NCI-H1436 treated with DMSO at 0.1 percent for 48 hours (cell line): ENCODE data around the gene GPAT2.
"Not testable (repeated sequence)": the region's sequence is repeated elsewhere in the genome, so short reads cannot be mapped to it uniquely, and the experiment has no call there.

Source experiments
- DNase-seq: peaks from one replicate; lab custom pipeline; 2025; lab: John Stamatoyannopoulos, UW

Gene GPAT2

DNA sequence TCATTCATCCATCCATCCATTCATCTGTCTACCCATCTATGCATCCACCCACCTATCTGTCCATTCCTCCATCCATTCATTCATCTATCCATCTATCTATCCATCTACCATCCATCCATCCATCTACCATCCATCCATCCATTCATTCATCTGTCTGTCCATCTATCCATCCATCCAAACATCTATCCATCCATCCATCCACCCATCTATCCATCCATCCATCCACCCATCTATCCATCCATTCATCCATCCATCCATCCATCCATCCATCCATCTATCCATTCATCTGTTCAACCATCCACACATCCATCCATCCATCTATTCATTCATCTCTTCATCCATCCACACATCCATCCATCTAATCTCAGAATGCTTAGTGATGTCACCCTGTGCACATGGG is 30.0 kb upstream of the GPAT2 start:
- DNase-seq, result not testable (repeated sequence)

DNA sequence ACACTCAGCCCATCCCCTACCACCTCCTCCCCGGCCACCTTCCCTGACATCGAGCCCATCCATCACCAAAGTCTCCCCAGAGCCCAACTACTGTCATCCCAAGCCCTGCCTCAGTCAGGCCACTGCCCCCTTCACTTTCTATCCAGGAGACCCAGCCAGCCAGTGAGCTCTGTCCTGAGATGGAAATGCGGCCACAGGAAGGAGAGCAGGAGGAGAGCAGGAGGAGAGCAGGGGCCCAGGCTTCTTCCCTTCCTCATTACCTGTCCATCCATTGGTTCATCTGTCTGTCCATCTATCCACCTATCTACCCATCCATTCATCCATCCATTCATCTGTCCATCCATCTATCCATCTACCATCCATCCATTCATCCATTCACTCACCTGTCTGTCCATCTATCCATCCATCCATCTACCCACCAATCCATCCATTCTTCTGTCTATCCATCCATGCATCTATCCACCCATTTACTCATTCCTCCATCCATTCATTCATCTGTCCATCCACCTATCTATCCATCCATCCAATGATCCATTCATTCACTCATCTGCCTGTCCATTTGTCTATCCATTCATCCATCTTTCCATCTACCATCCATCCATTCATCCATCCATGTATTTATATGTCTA is 29.4 kb upstream of the GPAT2 start:
- DNase-seq, result not testable (repeated sequence)

GRCh38 chr2:96063116-96063899 is 28.6 kb upstream of the GPAT2 start:
- DNase-seq, result not testable (repeated sequence)

- not testable (repeated sequence) for DNase-seq
These were observed 27.8 kb upstream of the GPAT2 start for GRCh38 chr2:96062483-96062882.

DNA sequence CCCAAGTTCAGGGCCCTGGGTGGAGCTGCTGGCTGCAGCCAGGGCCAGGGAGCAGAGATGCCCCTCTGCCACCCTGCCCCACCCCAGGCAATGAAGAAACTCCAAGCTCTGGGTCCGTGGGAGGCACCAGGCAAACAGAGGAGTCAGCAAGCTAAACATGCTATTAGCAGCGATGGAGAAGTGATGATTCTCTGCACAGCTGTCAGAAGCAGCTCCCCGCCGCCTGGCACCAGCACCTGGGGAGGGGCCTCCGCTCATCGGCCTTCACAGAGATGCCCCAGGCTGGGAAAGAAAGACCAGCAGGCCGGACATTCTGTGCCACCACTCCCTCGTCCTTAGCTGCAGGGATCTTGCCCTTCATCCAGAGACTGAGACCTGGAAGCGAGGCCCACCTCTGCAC is 27.2 kb upstream of the GPAT2 start:
- DNase-seq, result not testable (repeated sequence)

- DNase-seq, result not testable (repeated sequence)
These were observed 26.6 kb upstream of the GPAT2 start for GRCh38 chr2:96061197-96061817.

- DNase-seq, result not testable (repeated sequence)
These were observed 25.6 kb upstream of the GPAT2 start for GRCh38 chr2:96060325-96060724.

DNA sequence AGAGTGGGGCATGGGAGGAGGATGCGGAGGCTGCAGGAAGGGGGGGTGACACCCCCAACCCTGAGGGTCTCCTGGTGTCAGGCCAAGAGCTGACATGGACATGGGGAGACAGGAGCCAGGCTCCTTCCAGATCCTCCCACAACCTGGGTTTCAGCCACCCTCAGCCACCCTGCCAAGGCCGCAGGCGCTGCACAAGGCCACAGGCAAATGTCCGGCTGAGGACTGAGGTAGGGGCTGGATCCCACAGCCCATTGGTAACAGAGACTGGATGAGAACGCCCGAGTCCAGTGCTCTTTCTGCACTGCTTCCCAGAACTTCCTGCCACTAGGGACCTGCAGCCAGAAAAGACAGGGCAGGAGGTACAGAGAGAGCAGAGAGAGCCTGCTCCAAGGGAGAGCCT is 24.7 kb upstream of the GPAT2 start:
- not testable (repeated sequence) for DNase-seq

DNA sequence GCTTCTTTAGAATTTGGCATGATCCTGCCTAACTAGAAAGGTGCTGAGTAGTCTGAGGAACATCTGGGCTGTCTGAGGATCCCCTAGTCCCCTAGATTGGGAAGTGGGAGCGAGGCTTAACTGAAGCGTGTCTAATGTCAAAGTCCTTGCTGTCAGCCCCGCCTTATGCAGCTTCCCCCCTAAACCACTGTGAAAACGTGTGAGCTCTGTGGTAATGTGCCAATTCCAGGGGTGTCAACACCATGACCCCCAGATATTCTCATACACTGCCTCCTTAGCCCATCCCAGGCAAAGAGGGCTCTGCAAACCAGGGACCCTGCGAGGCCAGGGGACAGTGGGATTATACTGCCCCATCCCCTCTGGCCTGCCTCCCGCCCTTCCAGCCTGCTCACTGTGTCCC is 21.1 kb upstream of the GPAT2 start:
- not testable (repeated sequence) for DNase-seq

- not testable (repeated sequence) for DNase-seq
These were observed 19.8 kb upstream of the GPAT2 start for GRCh38 chr2:96054537-96054936.

DNA sequence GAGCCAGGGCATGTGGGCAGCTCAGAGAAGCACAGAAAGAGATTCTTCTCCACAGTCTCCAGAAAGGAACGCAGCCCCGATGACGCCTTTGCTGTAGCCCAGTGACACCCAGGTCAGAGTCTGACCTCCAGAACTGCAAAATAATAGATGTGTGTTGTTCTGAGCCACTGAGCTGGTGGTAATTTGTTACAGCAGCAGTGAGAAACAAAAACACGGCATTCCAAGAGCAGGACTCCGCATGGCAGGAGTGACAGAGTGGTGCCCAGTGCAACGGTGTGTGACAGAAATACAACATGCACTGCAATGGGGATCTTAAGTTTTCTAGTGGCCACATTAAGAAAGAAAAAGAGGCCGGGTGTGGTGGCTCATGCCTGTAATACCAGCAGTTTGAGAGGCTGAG is 18.7 kb upstream of the GPAT2 start:
- not testable (repeated sequence) for DNase-seq

DNA sequence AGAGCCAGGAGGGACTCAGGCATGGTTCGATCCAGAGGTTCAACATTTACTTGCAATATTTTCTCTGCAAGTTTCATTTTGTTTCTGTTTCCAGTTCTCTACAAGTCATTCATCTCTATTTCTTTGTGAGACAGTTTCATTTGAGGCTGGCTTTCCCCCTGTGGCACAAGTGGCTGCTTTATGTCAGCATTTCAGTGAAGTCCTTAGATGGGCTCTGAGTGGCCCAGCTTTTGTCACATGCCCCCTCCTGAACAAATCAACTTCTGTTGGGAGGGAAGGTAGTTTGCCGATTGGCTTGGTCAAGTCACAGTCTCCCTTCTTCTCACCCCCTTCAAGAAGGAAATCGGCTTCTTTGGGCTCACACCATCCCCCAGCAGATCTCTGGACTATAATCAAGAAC is 17.9 kb upstream of the GPAT2 start:
- DNase-seq, result not testable (repeated sequence)

DNA sequence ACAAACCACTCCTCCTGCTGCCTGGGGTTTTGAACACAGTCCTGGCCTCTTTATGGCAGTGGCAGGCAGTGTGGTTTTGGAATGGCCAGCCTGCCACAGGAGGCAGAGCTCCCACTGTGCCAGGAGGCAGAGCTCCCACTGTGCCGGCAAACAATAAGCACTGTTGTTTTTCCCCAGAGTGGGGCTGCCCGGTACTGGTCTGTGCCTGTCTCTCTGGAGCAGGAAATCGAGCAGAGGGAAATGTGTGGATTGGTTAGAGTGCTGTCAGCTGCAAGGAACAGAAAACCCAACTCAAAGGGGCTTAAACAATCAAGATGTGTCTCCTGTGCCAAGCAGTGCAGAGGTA is 15.2 kb upstream of the GPAT2 start:
- DNase-seq, result not testable (repeated sequence)

GRCh38 chr2:96049049-96049916 is 14.6 kb upstream of the GPAT2 start:
- DNase-seq, result not testable (repeated sequence)

DNA sequence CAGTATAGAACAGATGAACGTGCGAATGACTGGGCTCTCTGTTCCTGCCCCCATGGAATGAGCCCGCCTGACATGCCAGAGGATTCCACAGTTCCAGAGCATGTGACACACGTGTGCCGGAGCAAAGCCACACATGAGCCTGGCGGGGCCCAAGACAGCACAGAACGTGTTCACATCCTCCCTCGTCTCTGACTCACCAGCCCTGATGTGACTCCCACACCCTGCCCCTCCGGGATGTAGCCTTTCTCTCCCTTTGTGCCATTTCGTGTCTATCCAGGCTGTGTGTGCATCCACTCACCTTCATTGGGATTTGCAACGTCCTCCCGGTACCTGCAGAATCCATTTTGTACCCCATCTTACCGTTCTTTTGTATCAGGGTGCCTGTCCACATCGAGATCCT is 838 bp upstream of the GPAT2 start:
- not testable (repeated sequence) for DNase-seq

DNA sequence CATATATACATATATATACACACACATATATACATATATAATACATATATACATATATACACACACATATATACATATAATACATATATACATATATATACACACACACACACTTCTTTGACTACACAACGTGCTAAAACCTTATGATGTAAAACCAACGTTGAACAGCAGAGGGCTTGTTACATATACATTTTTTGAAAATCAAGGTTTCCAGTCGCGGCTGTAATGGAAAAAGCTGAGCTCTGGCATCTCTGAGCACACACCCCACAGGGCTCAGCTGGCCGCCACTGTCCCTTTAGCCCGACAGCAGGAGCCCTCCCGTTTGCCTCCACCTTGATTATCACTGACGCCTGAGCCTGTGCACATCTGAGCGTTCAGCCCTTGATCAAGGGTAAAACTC is 719 bp downstream of the GPAT2 start:
- not testable (repeated sequence) for DNase-seq

DNA sequence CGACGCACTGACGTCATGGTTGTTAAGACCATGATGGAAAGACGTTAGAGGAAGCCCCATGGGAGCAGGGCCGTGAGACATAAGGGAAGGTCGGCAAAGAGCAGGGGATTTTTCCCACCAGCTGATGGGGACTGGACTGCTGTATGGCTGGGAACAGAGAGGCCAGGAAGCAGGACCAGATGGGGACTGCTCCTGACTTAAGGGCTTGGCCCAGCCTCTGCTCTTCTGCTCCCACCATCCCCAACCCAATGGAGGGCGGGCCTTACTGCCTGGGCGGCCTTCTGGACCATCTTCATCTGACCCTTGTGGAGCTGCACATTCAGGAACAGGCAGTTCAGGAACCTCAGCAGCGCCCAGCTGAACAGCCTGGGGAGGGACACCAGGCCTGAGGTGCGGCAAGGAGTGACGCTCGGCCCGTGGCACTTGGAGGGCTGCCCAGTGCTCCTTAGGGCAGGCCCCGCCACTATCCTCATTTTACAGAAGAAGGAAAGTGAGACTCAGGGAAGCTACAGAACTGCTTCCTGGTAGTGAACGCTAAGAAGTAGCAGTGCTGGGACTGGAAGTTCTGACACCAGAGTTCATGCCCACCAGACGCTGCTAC is 6.9 kb downstream of the GPAT2 start:
- not testable (repeated sequence) for DNase-seq

- not testable (repeated sequence) for DNase-seq
These were observed 9.0 kb downstream of the GPAT2 start for GRCh38 chr2:96025755-96026154.

DNA sequence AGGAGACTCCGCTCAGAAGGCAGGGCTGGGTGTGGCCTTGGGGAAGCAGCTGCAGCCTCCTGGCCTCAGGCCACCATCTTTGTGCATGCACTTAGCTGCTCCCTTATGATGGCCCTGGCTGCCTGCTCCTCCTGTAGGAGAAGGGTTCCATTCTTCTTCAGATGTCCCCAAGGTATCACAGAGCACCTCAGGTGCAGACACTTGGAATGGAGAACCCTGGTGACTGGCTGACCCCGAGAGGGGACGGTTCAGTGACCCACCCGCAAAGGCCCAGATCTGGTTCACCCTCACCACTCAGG is 9.6 kb downstream of the GPAT2 start:
- DNase-seq, result no peak

DNA sequence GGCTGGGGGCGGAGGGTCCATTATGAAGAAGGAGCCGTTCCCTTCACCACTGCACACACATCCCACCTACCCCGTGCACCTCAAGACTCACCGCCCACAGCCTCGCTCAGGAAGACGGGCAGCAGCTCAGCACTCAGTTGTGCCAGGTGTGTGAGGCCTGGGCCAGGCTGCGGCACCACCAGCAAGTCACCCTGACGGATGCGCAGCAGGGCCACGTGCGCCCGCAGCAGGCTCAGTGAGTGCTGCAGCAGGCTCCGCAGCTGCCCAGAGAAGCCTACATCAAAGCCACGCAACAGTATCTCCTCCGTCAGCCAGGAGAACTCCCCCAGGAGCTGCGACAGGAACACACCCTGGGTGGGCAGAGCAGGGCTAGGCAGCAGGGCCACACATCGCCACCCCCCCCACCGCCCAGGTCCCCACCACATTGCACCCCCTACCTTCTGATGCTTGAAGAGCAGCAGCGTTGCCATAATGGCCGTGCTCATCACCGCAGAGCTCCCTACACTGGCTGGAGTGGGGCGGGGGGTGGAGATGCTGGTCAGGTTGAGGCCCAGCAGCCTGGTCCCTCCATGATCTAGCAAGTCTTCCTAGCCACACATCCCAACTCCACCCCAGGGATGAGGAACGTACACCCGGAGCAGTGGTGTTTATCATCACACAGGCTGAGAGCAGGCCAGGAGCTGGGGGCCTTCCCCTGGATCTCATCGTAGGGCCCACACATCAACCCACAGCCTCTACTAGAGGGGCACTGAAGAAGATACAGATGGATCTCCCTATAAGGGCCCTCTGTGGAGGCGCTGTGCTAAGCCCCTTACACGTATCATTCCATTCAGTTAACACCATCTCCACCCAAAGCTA is 10.2 kb downstream of the GPAT2 start:
- DNase-seq, result no peak

DNA sequence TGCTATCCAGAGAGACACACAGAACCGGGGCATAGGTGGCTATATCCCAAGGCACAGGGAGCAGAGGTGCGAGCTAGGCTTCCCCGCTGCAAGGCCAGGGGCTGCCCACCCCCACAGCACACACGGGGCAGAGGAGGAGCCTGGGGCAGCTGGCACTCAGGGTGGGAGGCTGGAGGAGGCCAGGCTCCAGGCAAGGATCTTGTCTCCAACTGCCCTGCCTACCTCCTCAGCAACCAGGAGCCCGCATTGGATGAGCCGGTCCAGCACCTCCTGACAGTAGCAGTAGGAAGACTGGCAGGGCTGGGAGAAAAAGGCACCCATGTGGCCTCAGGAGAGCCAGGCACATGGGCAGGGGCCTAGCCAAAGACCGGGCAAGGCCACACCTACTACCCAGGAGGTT is 11.0 kb downstream of the GPAT2 start:
- not testable (repeated sequence) for DNase-seq
